Naive thymus-derived CD4-positive, alpha-beta T cell (primary cell): Measurements from ENCODE around the gene RIPK1. TPM values are rescaled to one million over a fixed set of nuclear protein-coding genes. Genes with fewer than 3 reads are reported as not detected.
"Not testable (repeated sequence)": the region's sequence is repeated elsewhere in the genome, so short reads cannot be mapped to it uniquely, and the experiment has no call there.

ENCODE experiments used
- ATAC-seq: fragments of 150-1000 bp; cut with Tn5 transposase; 2 replicates; pipeline ENCODE4 v1.10.0; 2021; ENCODE audit warnings: mild to moderate bottlenecking, moderate library complexity
- CTCF ChIA-PET: fragments of 350-600 bp; sonication (Branson Sonifier 250); formaldehyde crosslinking; loops from one replicate; lab custom pipeline; 2021; ENCODE audit warnings: antibody characterized with exemption; lab: Charles Lee
- POLR2A ChIA-PET: fragments of 350-600 bp; sonication (Branson Sonifier 250); formaldehyde crosslinking; loops from one replicate; lab custom pipeline; 2021; ENCODE audit warnings: antibody characterized with exemption, inconsistent platforms; lab: Charles Lee
- DNase-seq, 9 donors: peaks; one replicate each; pipeline versions ENCODE4 v3.0.0 to v3.0.0-alpha.2; 2020 to 2022; ENCODE audit warnings: mixed read lengths in 1 of 9
- H3K27ac ChIP-seq: one replicate; pipeline ENCODE4 v1.7.0; 2013; ENCODE audit warnings: mild to moderate bottlenecking, low read depth, low read length, moderate library complexity
- H3K27me3 ChIP-seq, 2 donors: one replicate each; pipeline ENCODE4 v1.7.0; 2013; ENCODE audit warnings: low read length in 2 of 2, mild to moderate bottlenecking in 2 of 2, moderate library complexity in 2 of 2; ENCODE audit not compliant: control insufficient read depth in 2 of 2, insufficient read depth in 2 of 2
- H3K36me3 ChIP-seq, 3 experiments: 1 replicate in 2 of 3; 2 replicates in 1 of 3; pipeline ENCODE4 v1.7.0; 2013; ENCODE audit warnings: low read length in 3 of 3, mild to moderate bottlenecking in 3 of 3, moderate library complexity in 1 of 3; ENCODE audit not compliant: insufficient read depth in 3 of 3, control insufficient read depth in 2 of 3
- H3K4me1 ChIP-seq, 2 donors: one replicate each; pipeline ENCODE4 v1.7.0; 2013; ENCODE audit warnings: low read length in 2 of 2, mild to moderate bottlenecking in 2 of 2, moderate library complexity in 1 of 2; ENCODE audit not compliant: control insufficient read depth in 2 of 2, insufficient read depth in 2 of 2
- H3K4me3 ChIP-seq: 2 replicates; pipeline ENCODE4 v1.7.0; 2013; ENCODE audit warnings: mild to moderate bottlenecking, low read length
- H3K9me3 ChIP-seq, 3 experiments: 1 replicate in 2 of 3; 2 replicates in 1 of 3; pipeline ENCODE4 v1.7.0; 2013; ENCODE audit warnings: low read length in 3 of 3; ENCODE audit not compliant: control insufficient read depth in 2 of 3
- H3K27ac Mint-ChIP-seq, 9 donors: one replicate each; pipeline ENCODE4 v1.8.0; 2020 to 2022; ENCODE audit warnings: mixed read lengths in 9 of 9, mild to moderate bottlenecking in 8 of 9, moderate library complexity in 5 of 9, inconsistent platforms in 2 of 9
- H3K27me3 Mint-ChIP-seq, 5 donors: one replicate each; pipeline ENCODE4 v1.8.0; 2021 to 2022; ENCODE audit warnings: mixed read lengths in 5 of 5, mild to moderate bottlenecking in 1 of 5
- H3K36me3 Mint-ChIP-seq, 5 donors: one replicate each; pipeline ENCODE4 v1.8.0; 2020 to 2022; ENCODE audit warnings: mixed read lengths in 5 of 5, mild to moderate bottlenecking in 3 of 5, inconsistent platforms in 1 of 5
- H3K4me1 Mint-ChIP-seq, 7 donors: one replicate each; pipeline ENCODE4 v1.8.0; 2020 to 2022; ENCODE audit warnings: mixed read lengths in 7 of 7, mild to moderate bottlenecking in 3 of 7, inconsistent platforms in 1 of 7
- H3K4me3 Mint-ChIP-seq, 10 donors: one replicate each; pipeline ENCODE4 v1.8.0; 2020 to 2022; ENCODE audit warnings: mild to moderate bottlenecking in 10 of 10, mixed read lengths in 10 of 10, moderate library complexity in 6 of 10, inconsistent platforms in 2 of 10
- H3K9me3 Mint-ChIP-seq, 11 donors: one replicate each; pipeline ENCODE4 v1.8.0; 2020 to 2022; ENCODE audit warnings: mixed read lengths in 11 of 11, mild to moderate bottlenecking in 4 of 11, inconsistent platforms in 1 of 11, moderate library complexity in 1 of 11
- intact Hi-C, 2 donors: fragments of 100-400 bp; cut with micrococcal nuclease; formaldehyde crosslinking; loops; one replicate each; pipeline ENCODE4 v1.15.1; 2023
- polyA plus RNA-seq, 2 donors: library from polyadenylated mRNA; unstranded; fragments of 300-500 nt; fragmentation: Illumina TruSeq; gene quantifications; one replicate each; pipeline ENCODE4 v1.2.3, GENCODE V29; 2021
- total RNA-seq, 6 experiments: library from RNA in 5 of 6; stranded (reverse) in 5 of 6; gene quantifications; 1 replicate in 5 of 6; 2 replicates in 1 of 6; pipeline ENCODE4 v1.2.3 and lab custom pipeline; 2021 to 2026

RIPK1 gene
- total and polyA plus RNA-seq, 7 experiments from 2014 or later = 17.1 to 34.8 (median 25.4) TPM

DNA sequence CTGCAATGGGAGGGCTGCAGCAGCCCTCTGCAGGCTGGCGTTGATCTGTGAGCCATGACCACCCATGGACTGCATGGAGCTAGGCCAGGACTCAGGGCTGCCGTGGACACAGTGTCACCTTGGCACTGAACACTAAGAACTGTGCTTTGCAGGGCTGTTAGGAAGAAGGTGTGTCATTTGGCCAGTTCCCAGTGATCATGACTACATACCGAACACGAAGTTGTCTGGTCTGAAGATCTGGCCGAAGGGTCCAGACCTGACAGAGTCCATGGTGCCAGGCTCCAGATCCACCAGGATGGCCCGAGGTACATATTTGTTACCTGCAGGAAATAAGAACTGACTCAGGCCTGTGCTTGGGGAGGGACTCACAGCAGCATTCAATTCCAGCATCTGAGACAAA is 87.1 kb downstream of the RIPK1 start:
- DNase-seq, H3K36me3 Mint-ChIP-seq, H3K9me3 Mint-ChIP-seq, CTCF ChIA-PET, H3K9me3 ChIP-seq, POLR2A ChIA-PET, intact Hi-C loops, ATAC-seq, H3K4me3 ChIP-seq, H3K36me3 ChIP-seq, H3K27me3 ChIP-seq, H3K27ac ChIP-seq: not testable (repeated sequence)
- Mint-ChIP-seq H3K27ac (peak overlapping the region in 4 of 9 donors; percentile 6 to 62 (median 38)), H3K4me1 (peaks cover 4 to 25% (median 19%) of the 10 kb centered on the region in 7 donors), H3K4me3 (peak overlapping the region in 6 of 10 donors; percentile 37 to 85 (median 54)), H3K27me3 (peaks cover 0 to 38% (median 4%) of the 10 kb centered on the region in 5 donors)
- peaks cover 10 to 11% of the 10 kb centered on the region in 2 donors for H3K4me1 ChIP-seq

DNA sequence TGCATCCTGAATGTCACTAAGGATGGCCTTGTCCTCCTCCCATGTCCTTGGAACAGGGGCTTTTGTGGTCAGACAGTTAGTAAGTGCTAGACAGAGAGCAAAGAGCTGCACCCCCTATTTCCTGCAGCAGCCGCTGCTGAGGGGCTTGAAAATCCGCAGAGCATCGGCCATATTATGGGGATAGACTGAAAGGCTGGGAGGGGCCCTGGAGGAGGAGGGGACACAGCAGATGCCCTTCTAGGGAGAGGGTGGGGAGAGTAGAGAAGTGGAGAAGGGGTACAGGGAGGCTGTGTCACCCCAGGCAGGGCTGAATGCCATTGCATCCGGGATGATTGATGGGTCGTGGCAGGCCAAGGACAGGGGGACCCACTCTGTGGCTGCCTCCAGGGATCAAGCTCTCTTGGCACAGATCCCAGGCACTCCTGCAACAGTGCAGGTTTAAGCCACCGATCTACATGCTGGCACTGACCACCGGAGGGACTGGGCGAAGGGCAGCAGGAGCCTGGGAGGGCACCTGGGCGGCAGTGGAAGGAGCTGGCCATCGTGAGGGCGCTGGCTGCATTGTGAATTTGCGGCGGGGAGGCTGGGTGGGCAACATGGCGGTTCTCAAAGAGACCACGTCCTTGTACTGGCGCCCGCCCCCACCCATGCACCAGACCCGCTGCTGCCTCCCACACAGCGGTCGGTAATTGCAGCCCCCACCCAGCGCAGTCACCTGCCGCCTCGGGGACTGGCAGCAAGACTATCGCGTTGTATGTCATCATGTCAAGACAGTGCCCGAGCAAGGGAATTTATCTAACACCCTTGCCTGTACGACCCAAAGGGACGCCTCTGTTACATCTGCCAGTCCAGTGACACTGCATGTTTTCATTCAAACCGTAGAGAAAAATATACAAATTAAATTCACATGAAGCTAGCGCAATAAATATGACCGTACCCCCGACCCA is 88.2 kb downstream of the RIPK1 start:
- H3K36me3 Mint-ChIP-seq, ATAC-seq, H3K36me3 ChIP-seq, H3K9me3 ChIP-seq, H3K9me3 Mint-ChIP-seq, H3K27me3 ChIP-seq: not testable (repeated sequence)
- DNase-seq = peak in 6 of 9 donors; percentile 16 to 35 (median 26)
- Mint-ChIP-seq H3K27me3 (peaks cover 0 to 45% (median 4%) of the 10 kb centered on the region in 5 donors), H3K4me3 (peak overlapping the region; percentile 81 to 94 (median 92)), H3K27ac (peak overlapping the region; percentile 70 to 96 (median 92)), H3K4me1 (peaks cover 4 to 33% (median 26%) of the 10 kb centered on the region in 7 donors)
- intact Hi-C loops = loop anchor here (1.0 to 2.0 kb wide), 12 partner anchors 24 to 862 kb away; partner anchors contain the start of genes BPHL (in 2 of the 2), PSMG4 (in 2 of the 2), NQO2 (in 1 of the 2) and RIPK1 (in 1 of the 2)
- peak overlapping the region; percentile 61 for H3K4me3 ChIP-seq
- H3K4me1 ChIP-seq = peaks cover 15 to 17% of the 10 kb centered on the region in 2 donors
- peak overlapping the region; percentile 86 for H3K27ac ChIP-seq
- CTCF ChIA-PET = interaction anchor here (0.6 to 1.4 kb wide), 5 partner anchors 9 to 590 kb away, joined by 3 to 5 read pairs (median 4); no protein-coding TSS in a partner anchor
- POLR2A ChIA-PET = interaction anchor here (0.6 to 1.6 kb wide), 3 partner anchors 37 to 292 kb away, joined by 3 to 7 read pairs (median 4); no protein-coding TSS in a partner anchor

DNA sequence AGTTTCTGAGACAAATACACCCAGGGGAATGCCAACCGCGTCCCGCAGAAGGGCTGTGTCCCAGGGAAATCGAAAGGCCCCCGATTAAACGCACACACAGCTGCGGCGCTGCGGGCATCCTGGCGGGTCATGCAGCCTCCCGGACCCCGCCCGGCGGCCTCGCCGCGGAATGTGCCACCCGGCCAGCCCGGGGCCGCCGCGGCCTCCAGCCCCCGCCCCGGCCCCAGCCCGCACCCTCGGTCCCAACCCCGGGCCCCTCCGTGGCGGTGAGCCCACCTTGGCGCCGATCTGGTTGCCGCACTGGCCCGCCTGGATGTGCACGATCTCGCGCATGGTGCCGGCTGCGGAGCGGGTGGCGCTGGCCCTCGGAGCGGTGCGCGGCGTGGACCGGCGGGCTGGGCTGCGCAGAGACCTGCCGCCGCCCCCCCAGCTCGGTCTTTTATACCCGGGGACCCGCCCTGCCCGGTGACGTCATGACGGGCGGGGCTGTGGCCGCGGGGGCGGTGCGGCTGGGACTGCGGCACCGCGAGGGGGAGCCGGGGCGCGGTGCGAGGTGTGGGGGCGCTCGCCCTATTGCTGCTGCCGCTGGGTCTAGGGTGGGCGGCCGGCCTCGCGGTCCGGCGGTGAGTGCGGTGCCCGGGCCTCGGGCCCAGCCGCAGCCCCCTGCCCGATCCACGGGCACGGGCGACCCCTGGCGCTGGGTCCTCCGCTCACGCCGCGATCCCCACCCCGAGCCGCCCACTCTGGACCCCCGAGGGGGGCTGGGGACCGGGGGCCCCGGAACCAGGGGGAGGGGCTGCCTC is 89.0 kb downstream of the RIPK1 start, which contains the start of gene TUBB2A:
Gene TUBB2A, minus strand, starts transcription at position 414 of the 803 bp plus-strand sequence. Its CDS starts 81 bp downstream, at position 333.
- Mint-ChIP-seq H3K9me3 (peaks cover 0 to 2% (median 0%) of the 10 kb centered on the region in 11 donors), H3K36me3 (peaks cover 0 to 5% (median 2%) of the 10 kb centered on the region in 5 donors), H3K4me3 (peak within 1 kb of the TSS; percentile 81 to 94 (median 92)), H3K4me1 (peaks cover 4 to 37% (median 33%) of the 10 kb centered on the region in 7 donors), H3K27me3 (peaks cover 0 to 52% (median 4%) of the 10 kb centered on the region in 5 donors), H3K27ac (peak within 1 kb of the TSS; percentile 75 to 96 (median 93))
- ATAC-seq = peak; percentile 87
- peaks cover 15 to 17% of the 10 kb centered on the region in 2 donors for H3K4me1 ChIP-seq
- H3K9me3 ChIP-seq = no peaks in the 10 kb centered on the region
- no peaks in the 10 kb centered on the region for H3K36me3 ChIP-seq
- POLR2A ChIA-PET = interaction anchor here (0.6 to 1.6 kb wide), 5 partner anchors 38 to 524 kb away, joined by 3 to 7 read pairs (median 4); no protein-coding TSS in a partner anchor
- DNase-seq = peak; percentile 83 to 96 (median 90)
- no peaks in the 10 kb centered on the region for H3K27me3 ChIP-seq
- H3K4me3 ChIP-seq = peak within 1 kb of the TSS; percentile 61
- intact Hi-C loops = loop anchor here (1.0 to 2.0 kb wide), 11 partner anchors 31 to 861 kb away; partner anchors contain the start of genes BPHL (in 2 of the 2), PSMG4 (in 2 of the 2), NQO2 (in 1 of the 2) and RIPK1 (in 1 of the 2)
- CTCF ChIA-PET = interaction anchor here (0.6 to 1.4 kb wide), 4 partner anchors 9 to 94 kb away, joined by 3 to 5 read pairs (median 4); no protein-coding TSS in a partner anchor
- H3K27ac ChIP-seq = peak within 1 kb of the TSS; percentile 86

DNA sequence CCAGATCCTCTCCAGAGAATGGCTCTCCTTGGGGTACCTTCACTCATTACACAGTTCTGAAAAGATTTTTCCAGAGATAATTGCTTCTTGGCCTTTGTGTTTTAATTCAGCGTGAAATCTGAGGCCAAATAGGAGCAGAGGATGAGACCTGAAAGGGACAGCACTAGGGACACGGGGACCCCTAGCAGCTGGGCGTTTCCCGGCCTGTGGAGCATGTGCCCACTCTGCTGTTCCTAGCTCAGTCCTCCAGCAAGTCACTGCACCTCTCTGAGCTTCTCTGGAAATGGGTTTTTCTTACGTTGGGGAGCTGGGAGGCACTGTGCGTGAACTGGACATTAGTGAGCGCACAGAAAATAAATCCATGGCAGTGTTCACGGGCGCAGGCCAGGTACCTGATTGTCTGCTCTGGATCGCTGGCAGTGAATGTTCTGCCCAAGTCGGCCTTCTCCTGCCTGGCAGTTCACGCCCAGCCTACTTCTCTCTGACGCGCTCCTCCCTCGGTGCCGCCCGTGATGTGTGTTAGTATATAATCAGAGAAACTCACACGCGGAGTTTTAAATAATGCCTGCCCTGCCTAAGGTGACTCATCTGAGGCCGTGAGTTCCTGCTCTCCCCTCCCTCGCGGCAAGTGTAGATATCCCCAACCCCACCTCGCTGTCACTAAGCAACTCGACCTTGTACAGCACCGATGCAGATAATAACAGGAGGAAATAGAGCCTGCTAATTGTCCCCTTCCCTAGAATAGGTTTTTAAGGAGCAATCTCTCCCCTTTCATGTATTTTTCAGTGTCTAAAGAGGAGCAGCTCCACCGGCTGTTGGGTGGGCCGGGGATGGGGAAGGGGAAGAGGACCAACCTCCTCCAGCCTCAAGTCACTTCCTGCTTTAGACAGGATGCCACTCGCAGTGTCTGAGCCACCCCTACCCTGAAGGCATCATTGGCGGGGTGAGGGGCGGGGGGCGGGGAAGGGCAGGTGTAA is 91.8 kb downstream of the RIPK1 start:
- DNase-seq (peak in 8 of 9 donors; percentile 13 to 82 (median 64)), ATAC-seq (peak; percentile 72)
- peak overlapping the region in 8 of 9 donors; percentile 85 to 94 (median 89) for H3K27ac Mint-ChIP-seq
- H3K4me3 ChIP-seq = no peak overlapping the region
- peaks cover 4 to 46% (median 40%) of the 10 kb centered on the region in 7 donors for H3K4me1 Mint-ChIP-seq
- H3K36me3 Mint-ChIP-seq = peaks cover 0 to 2% (median 0%) of the 10 kb centered on the region in 5 donors
- intact Hi-C loops = loop anchor here (2.0 to 5.0 kb wide), 4 partner anchors 67 to 1617 kb away; partner anchors contain the start of genes CDYL (in 1 of the 2) and TUBB2B (in 1 of the 2)
- H3K4me1 ChIP-seq = peaks cover 21 to 22% of the 10 kb centered on the region in 2 donors
- no peaks in the 10 kb centered on the region for H3K27me3 ChIP-seq
- POLR2A ChIA-PET = interaction anchor here (0.5 to 0.6 kb wide), 2 partner anchors 897 to 1592 kb away, joined by 3 to 4 read pairs; no protein-coding TSS in a partner anchor
- peaks cover 0 to 4% (median 0%) of the 10 kb centered on the region in 11 donors for H3K9me3 Mint-ChIP-seq
- no peaks in the 10 kb centered on the region for H3K36me3 ChIP-seq
- H3K4me3 Mint-ChIP-seq = peak overlapping the region; percentile 51 to 80 (median 70)
- CTCF ChIA-PET = no interaction called here
- H3K27me3 Mint-ChIP-seq = peaks cover 0 to 67% (median 4%) of the 10 kb centered on the region in 5 donors
- peak overlapping the region; percentile 71 for H3K27ac ChIP-seq
- H3K9me3 ChIP-seq = no peaks in the 10 kb centered on the region

DNA sequence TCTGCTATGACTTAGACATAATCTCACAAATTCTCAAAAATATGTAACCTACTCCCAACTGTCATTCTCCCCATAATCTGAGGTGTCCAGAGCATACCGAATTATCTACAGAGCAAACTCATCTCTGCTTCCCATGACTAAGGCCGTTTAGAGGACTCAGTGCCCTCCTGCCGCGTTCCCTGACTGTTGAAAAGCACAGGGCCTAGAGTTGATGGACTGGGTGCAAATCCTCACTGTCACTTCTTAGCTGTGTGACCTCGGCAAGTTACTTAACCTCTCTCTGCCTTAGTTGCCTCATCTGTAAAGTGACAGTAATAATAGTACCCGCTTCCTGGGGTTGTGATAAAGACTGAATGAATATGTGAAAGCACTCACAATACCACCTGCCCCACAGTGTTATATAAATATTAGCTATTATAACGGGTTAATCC is 93.8 kb downstream of the RIPK1 start:
- CTCF ChIA-PET = interaction anchor here (0.7 kb wide), 1 partner anchor 89 kb away, joined by 4 read pairs; no protein-coding TSS in a partner anchor

More for the DNA sequence above, 93.8 kb downstream of the RIPK1 start:
- DNase-seq = no peak
- Histone ChIP-seq H3K27me3 (no peaks in the 10 kb centered on the region), H3K9me3 (no peaks in the 10 kb centered on the region), H3K36me3 (no peaks in the 10 kb centered on the region), H3K4me3 (no peak overlapping the region), H3K4me1 (peaks cover 19 to 22% of the 10 kb centered on the region in 2 donors), H3K27ac (peak overlapping the region; percentile 70)
- H3K27ac Mint-ChIP-seq = peak overlapping the region in 7 of 9 donors; percentile 13 to 92 (median 33)
- POLR2A ChIA-PET = interaction anchor here (1.1 kb wide), 2 partner anchors 9 to 172 kb away, joined by 3 to 4 read pairs; no protein-coding TSS in a partner anchor
- H3K27me3 Mint-ChIP-seq = peaks cover 0 to 65% (median 2%) of the 10 kb centered on the region in 5 donors
- intact Hi-C loops = loop anchor here (1.0 to 5.0 kb wide), 4 partner anchors 36 to 1615 kb away; partner anchors contain the start of genes CDYL (in 1 of the 2), TUBB2B (in 1 of the 2) and WRNIP1 (in 1 of the 2)
- peaks cover 0 to 2% (median 0%) of the 10 kb centered on the region in 5 donors for H3K36me3 Mint-ChIP-seq
- peak overlapping the region; percentile 0 to 85 (median 78) for H3K4me3 Mint-ChIP-seq
- ATAC-seq = no peak
- peaks cover 0 to 40% (median 36%) of the 10 kb centered on the region in 7 donors for H3K4me1 Mint-ChIP-seq
- peaks cover 0 to 4% (median 0%) of the 10 kb centered on the region in 11 donors for H3K9me3 Mint-ChIP-seq
